Calu3 (cell line): ENCODE measurements around the gene FBXW11. TPM values are rescaled to one million over a fixed set of nuclear protein-coding genes. Genes with fewer than 3 reads are reported as not detected.

ENCODE experiments used
- BruUV-seq: library from RNA; stranded (reverse); fragments of 400-500 nt; replicated peaks from 2 replicates; lab custom pipeline; 2021; lab: Mats Ljungman, UMichigan
- CTCF ChIA-PET: fragments of 300-600 bp; sonication (Branson Sonifier 250); formaldehyde crosslinking; loops from one replicate; lab custom pipeline; 2022; ENCODE audit warnings: antibody characterized with exemption; lab: Charles Lee
- DNase-seq: peaks from one replicate; pipeline ENCODE4 v3.0.0; 2022
- H3K27ac Mint-ChIP-seq: one replicate; pipeline ENCODE4 v1.8.0; 2022; ENCODE audit warnings: mixed read lengths; ENCODE audit not compliant: unreplicated experiment
- H3K27me3 Mint-ChIP-seq: one replicate; pipeline ENCODE4 v1.8.0; 2022; ENCODE audit warnings: mixed read lengths; ENCODE audit not compliant: unreplicated experiment
- H3K36me3 Mint-ChIP-seq: one replicate; pipeline ENCODE4 v1.8.0; 2022; ENCODE audit warnings: mild to moderate bottlenecking, moderate library complexity, mixed read lengths; ENCODE audit not compliant: insufficient read depth, unreplicated experiment
- H3K4me1 Mint-ChIP-seq: one replicate; pipeline ENCODE4 v1.8.0; 2022; ENCODE audit warnings: mild to moderate bottlenecking, low read depth, mixed read lengths; ENCODE audit not compliant: unreplicated experiment
- H3K4me3 Mint-ChIP-seq: one replicate; pipeline ENCODE4 v1.8.0; 2022; ENCODE audit warnings: mild to moderate bottlenecking, low read depth, moderate library complexity, mixed read lengths; ENCODE audit not compliant: unreplicated experiment
- H3K9me3 Mint-ChIP-seq: one replicate; pipeline ENCODE4 v1.8.0; 2022; ENCODE audit warnings: low read depth, mixed read lengths; ENCODE audit not compliant: unreplicated experiment
- intact Hi-C: fragments of 100-400 bp; cut with micrococcal nuclease; formaldehyde crosslinking; loops from one replicate; pipeline ENCODE4 v1.10.0; 2022; ENCODE audit not compliant: unreplicated experiment
- total RNA-seq: library from RNA; stranded (reverse); gene quantifications from 2 replicates; pipeline ENCODE4 v1.2.3, GENCODE V29; 2022
- TF ChIP-seq, protein P1 (sequence below): fragments of 200-600 bp; IDR thresholded peaks from one replicate; pipeline ENCODE4 v1.8.0; 2022; ENCODE audit warnings: antibody characterized with exemption; ENCODE audit not compliant: unreplicated experiment

Gene FBXW11
- total RNA-seq, 1 experiment from 2014 or later, result 63.3 TPM

DNA sequence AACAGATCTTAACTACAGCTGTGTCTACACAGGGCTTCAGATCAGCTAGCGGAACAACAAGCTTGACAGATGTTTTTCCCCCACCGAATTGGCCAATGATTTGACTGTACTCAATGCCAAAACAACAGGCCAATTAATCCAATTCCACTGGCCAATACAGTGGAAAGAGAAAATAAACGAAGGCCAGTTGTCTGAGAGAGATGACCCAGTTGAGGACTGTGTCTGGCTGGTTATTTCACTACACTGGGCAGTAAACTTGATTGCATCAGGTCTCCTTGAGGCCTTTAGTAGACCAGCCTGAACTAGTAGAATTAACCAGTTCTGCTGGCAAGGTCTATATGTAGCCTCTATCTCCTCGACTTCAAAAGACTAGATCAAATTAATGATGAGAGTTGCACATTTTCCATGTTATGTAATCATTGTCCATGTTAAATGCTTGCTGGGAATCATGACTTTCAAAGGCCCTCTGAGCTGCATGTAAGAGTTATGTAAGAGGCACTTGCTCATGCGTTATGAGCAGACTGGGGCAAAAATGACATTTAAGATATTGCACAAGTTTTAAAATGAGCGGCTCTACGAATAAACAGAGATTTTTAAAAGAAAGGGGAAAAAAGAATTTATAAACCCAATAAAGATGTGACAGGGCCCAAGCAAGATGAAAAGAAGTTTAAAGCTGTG lies 192.5 kb downstream of the FBXW11 start:
- TF ChIP-seq, protein P1, sequence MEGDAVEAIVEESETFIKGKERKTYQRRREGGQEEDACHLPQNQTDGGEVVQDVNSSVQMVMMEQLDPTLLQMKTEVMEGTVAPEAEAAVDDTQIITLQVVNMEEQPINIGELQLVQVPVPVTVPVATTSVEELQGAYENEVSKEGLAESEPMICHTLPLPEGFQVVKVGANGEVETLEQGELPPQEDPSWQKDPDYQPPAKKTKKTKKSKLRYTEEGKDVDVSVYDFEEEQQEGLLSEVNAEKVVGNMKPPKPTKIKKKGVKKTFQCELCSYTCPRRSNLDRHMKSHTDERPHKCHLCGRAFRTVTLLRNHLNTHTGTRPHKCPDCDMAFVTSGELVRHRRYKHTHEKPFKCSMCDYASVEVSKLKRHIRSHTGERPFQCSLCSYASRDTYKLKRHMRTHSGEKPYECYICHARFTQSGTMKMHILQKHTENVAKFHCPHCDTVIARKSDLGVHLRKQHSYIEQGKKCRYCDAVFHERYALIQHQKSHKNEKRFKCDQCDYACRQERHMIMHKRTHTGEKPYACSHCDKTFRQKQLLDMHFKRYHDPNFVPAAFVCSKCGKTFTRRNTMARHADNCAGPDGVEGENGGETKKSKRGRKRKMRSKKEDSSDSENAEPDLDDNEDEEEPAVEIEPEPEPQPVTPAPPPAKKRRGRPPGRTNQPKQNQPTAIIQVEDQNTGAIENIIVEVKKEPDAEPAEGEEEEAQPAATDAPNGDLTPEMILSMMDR, result no peak
- no peak overlapping the region for H3K27ac Mint-ChIP-seq
- no peak overlapping the region for H3K4me3 Mint-ChIP-seq
- H3K36me3 Mint-ChIP-seq, result no peaks in the 10 kb centered on the region
- peaks cover 8% of the 10 kb centered on the region for H3K4me1 Mint-ChIP-seq
- H3K9me3 Mint-ChIP-seq, result peaks cover 4% of the 10 kb centered on the region
- no TSS peak for BruUV-seq
- CTCF ChIA-PET, result interaction anchor here (0.6 kb wide), 1 partner anchor 505 kb away, joined by 3 read pairs; no protein-coding TSS in a partner anchor
- no peak for DNase-seq
- peaks cover 57% of the 10 kb centered on the region for H3K27me3 Mint-ChIP-seq
- intact Hi-C loops, result no loop called here

- CTCF ChIA-PET, result no interaction called here
- Mint-ChIP-seq H3K36me3 (no peaks in the 10 kb centered on the region), H3K4me3 (no peak overlapping the region), H3K27me3 (peaks cover 55% of the 10 kb centered on the region), H3K9me3 (peaks cover 4% of the 10 kb centered on the region), H3K4me1 (peaks cover 8% of the 10 kb centered on the region), H3K27ac (no peak overlapping the region)
- TF ChIP-seq, protein P1, result no peak
- intact Hi-C loops, result no loop called here
- no TSS peak for BruUV-seq
- no peak for DNase-seq
Observed at GRCh38 chr5:171813270-171813669, 193.2 kb downstream of the FBXW11 start.

Other genes with a start within 250 kb of the FBXW11 start
- gene SMIM23, start 220.8 kb downstream of the FBXW11 start, total RNA-seq, result not detected in 2 replicates
- 27.4 and 32.1 TPM in 2 replicates for gene STK10, start 181.6 kb upstream of the FBXW11 start, total RNA-seq
- gene EFCAB9, start 187.5 kb upstream of the FBXW11 start, total RNA-seq, result not detected in 2 replicates